Transverse colon (tissue), 3 donors: ENCODE measurements around the gene CTTN.

ENCODE experiments used
- CTCF ChIP-seq, 5 experiments: fragments of 200-600 bp in 3 of 5; fragments of 450-650 bp in 2 of 5; sonication (generic) in 3 of 5; IDR thresholded peaks; 1 replicate in 2 of 5; 2 replicates in 3 of 5; pipeline ENCODE4 v1.5.1; 2016 to 2017; ENCODE audit warnings: antibody characterized with exemption in 5 of 5, inconsistent platforms in 3 of 5, mild to moderate bottlenecking in 2 of 5, moderate library complexity in 1 of 5
- POLR2A ChIP-seq: fragments of 450-650 bp; IDR thresholded peaks from one replicate; pipeline ENCODE4 v1.6.1; 2016; ENCODE audit warnings: antibody characterized with exemption, mild to moderate bottlenecking, moderate library complexity

DNA sequence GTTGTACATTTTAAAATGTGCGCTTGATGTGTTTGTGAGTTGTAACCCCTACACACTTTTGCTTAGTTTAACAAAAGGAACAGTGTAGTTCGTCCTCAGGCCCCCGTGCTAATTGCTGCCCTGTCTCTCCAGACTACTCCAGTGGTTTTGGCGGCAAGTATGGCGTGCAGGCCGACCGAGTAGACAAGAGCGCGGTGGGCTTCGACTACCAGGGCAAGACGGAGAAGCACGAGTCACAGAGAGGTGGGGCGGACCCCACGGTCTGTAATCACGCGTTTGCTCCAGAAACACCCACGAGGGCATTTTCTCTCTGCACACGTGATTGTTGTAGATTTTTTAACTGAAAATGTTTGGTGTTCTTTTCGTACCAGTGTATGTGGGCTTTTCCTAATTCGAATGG lies 18.6 kb downstream of the CTTN start:
- no peak for TF ChIP-seq CTCF (IDR thresholded peaks at IDR 0.05)
- no peak for TF ChIP-seq POLR2A
